MCF 10A (cell line): ENCODE data around the gene ADGRD2. TPM values are rescaled to one million over a fixed set of nuclear protein-coding genes. Genes with fewer than 3 reads are reported as not detected.

ENCODE experiments used
- BruUV-seq: library from RNA; stranded (reverse); fragments of 400-500 nt; replicated peaks from 2 replicates; lab custom pipeline; 2021; lab: Mats Ljungman, UMichigan
- CTCF ChIA-PET: fragments of 300-600 bp; sonication (Branson Sonifier 250); formaldehyde crosslinking; extraction: SDS; loops from one replicate; lab custom pipeline; 2021; ENCODE audit warnings: antibody characterized with exemption, inconsistent platforms; lab: Yijun Ruan, JAX
- POLR2A ChIA-PET: fragments of 300-600, 350-650 bp; sonication (Branson Sonifier 250); formaldehyde crosslinking; extraction: SDS; loops from one replicate; lab custom pipeline; 2020; ENCODE audit warnings: antibody characterized with exemption, inconsistent platforms; lab: Yijun Ruan, JAX
- DNase-seq: peaks from one replicate; pipeline ENCODE4 v3.0.0-alpha.2; 2018; ENCODE audit not compliant: unreplicated experiment
- H3K27ac Mint-ChIP-seq: one replicate; pipeline ENCODE4 v1.8.0; 2022; ENCODE audit warnings: mild to moderate bottlenecking, low read depth, mixed read lengths; ENCODE audit not compliant: unreplicated experiment
- H3K27me3 Mint-ChIP-seq: one replicate; pipeline ENCODE4 v1.8.0; 2022; ENCODE audit warnings: mixed read lengths; ENCODE audit not compliant: insufficient read depth, unreplicated experiment
- H3K36me3 Mint-ChIP-seq: one replicate; pipeline ENCODE4 v1.8.0; 2022; ENCODE audit warnings: mild to moderate bottlenecking, moderate library complexity, mixed read lengths; ENCODE audit not compliant: insufficient read depth, unreplicated experiment
- H3K4me1 Mint-ChIP-seq: one replicate; pipeline ENCODE4 v1.8.0; 2022; ENCODE audit warnings: mixed read lengths; ENCODE audit not compliant: insufficient read depth, unreplicated experiment
- H3K4me3 Mint-ChIP-seq: one replicate; pipeline ENCODE4 v1.8.0; 2022; ENCODE audit warnings: mild to moderate bottlenecking, moderate library complexity, mixed read lengths; ENCODE audit not compliant: unreplicated experiment
- H3K9me3 Mint-ChIP-seq: one replicate; pipeline ENCODE4 v1.8.0; 2022; ENCODE audit warnings: mixed read lengths; ENCODE audit not compliant: unreplicated experiment
- CTCF ChIP-seq: fragments of 200-600 bp; IDR thresholded peaks from one replicate; pipeline ENCODE4 v1.8.0; 2022; ENCODE audit warnings: antibody characterized with exemption, mild to moderate bottlenecking; ENCODE audit not compliant: unreplicated experiment
- intact Hi-C: fragments of 100-400 bp; cut with micrococcal nuclease; formaldehyde crosslinking; loops from 2 replicates; pipeline ENCODE4 v1.14.1; 2022
- total RNA-seq: library from RNA; stranded (reverse); gene quantifications from 2 replicates; pipeline ENCODE4 v1.2.3, GENCODE V29; 2022

Gene ADGRD2
- total RNA-seq, 1 experiment from 2014 or later: not detected

GRCh38 chr9:124428751-124429529, 21.3 kb upstream of the ADGRD2 start:
- no peak overlapping the region for H3K27ac Mint-ChIP-seq
- H3K4me1 Mint-ChIP-seq: no peaks in the 10 kb centered on the region
- TF ChIP-seq CTCF: no peak
- no peaks in the 10 kb centered on the region for H3K36me3 Mint-ChIP-seq
- BruUV-seq: no TSS peak
- H3K9me3 Mint-ChIP-seq: no peaks in the 10 kb centered on the region
- intact Hi-C loops: no loop called here
- no peak for DNase-seq
- no peak overlapping the region for H3K4me3 Mint-ChIP-seq
- peaks cover 4% of the 10 kb centered on the region for H3K27me3 Mint-ChIP-seq
- ChIA-PET POLR2A (no interaction called here), CTCF (interaction anchor here (0.5 to 2.4 kb wide), 4 partner anchors 9 to 305 kb away, joined by 3 to 20 read pairs (median 4); no protein-coding TSS in a partner anchor)

GRCh38 chr9:124429530-124429867, 20.8 kb upstream of the ADGRD2 start:
- intact Hi-C loops: no loop called here
- no peak for DNase-seq
- H3K27ac Mint-ChIP-seq: no peak overlapping the region
- H3K4me3 Mint-ChIP-seq: no peak overlapping the region
- H3K9me3 Mint-ChIP-seq: no peaks in the 10 kb centered on the region
- ChIA-PET CTCF (interaction anchor here (0.5 to 2.4 kb wide), 3 partner anchors 10 to 304 kb away, joined by 3 to 20 read pairs (median 3); no protein-coding TSS in a partner anchor), POLR2A (no interaction called here)
- no peaks in the 10 kb centered on the region for H3K36me3 Mint-ChIP-seq
- BruUV-seq: no TSS peak
- no peaks in the 10 kb centered on the region for H3K27me3 Mint-ChIP-seq
- no peak for TF ChIP-seq CTCF
- H3K4me1 Mint-ChIP-seq: no peaks in the 10 kb centered on the region

GRCh38 chr9:124436320-124436719, 13.9 kb upstream of the ADGRD2 start:
- no peaks in the 10 kb centered on the region for H3K36me3 Mint-ChIP-seq

More at GRCh38 chr9:124436320-124436719, 13.9 kb upstream of the ADGRD2 start:
- no peak for TF ChIP-seq CTCF
- ChIA-PET CTCF (interaction anchor here (0.6 to 1.5 kb wide), 7 partner anchors 16 to 481 kb away, joined by 3 to 9 read pairs (median 4); no protein-coding TSS in a partner anchor), POLR2A (interaction anchor here (0.7 kb wide), 1 partner anchor 13 kb away, joined by 3 read pairs; no protein-coding TSS in a partner anchor)
- BruUV-seq: no TSS peak
- Mint-ChIP-seq H3K27ac (peak overlapping the region; percentile 42), H3K4me3 (no peak overlapping the region), H3K4me1 (no peaks in the 10 kb centered on the region), H3K9me3 (no peaks in the 10 kb centered on the region), H3K27me3 (no peaks in the 10 kb centered on the region)
- intact Hi-C loops: no loop called here
- DNase-seq: no peak
